AG09319 (cell line): Measurements from ENCODE around the gene CEBPE.

Experiments
- DNase-seq: peaks from one replicate; pipeline ENCODE4 v3.0.0-alpha.2; 2010; ENCODE audit warnings: low read depth; ENCODE audit errors: extremely low read depth
- TF ChIP-seq, protein P1 (sequence below): IDR thresholded peaks from 2 replicates; pipeline ENCODE4 v1.5.1; 2011; ENCODE audit warnings: low read depth, mild to moderate bottlenecking, inconsistent platforms, low read length, moderate library complexity

Gene CEBPE

GRCh38 chr14:23080474-23080873 lies 38.6 kb downstream of the CEBPE start:
- TF ChIP-seq, protein P1, sequence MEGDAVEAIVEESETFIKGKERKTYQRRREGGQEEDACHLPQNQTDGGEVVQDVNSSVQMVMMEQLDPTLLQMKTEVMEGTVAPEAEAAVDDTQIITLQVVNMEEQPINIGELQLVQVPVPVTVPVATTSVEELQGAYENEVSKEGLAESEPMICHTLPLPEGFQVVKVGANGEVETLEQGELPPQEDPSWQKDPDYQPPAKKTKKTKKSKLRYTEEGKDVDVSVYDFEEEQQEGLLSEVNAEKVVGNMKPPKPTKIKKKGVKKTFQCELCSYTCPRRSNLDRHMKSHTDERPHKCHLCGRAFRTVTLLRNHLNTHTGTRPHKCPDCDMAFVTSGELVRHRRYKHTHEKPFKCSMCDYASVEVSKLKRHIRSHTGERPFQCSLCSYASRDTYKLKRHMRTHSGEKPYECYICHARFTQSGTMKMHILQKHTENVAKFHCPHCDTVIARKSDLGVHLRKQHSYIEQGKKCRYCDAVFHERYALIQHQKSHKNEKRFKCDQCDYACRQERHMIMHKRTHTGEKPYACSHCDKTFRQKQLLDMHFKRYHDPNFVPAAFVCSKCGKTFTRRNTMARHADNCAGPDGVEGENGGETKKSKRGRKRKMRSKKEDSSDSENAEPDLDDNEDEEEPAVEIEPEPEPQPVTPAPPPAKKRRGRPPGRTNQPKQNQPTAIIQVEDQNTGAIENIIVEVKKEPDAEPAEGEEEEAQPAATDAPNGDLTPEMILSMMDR, result no peak
- DNase-seq, result no peak

GRCh38 chr14:23079716-23080115 lies 39.3 kb downstream of the CEBPE start:
- TF ChIP-seq, protein P1, result no peak
- DNase-seq, result no peak

- TF ChIP-seq, protein P1, result no peak; the same call in 1 of the 2 replicates
- DNase-seq, result peak; percentile 87
Observed at GRCh38 chr14:23078692-23079116, 40.4 kb downstream of the CEBPE start.

GRCh38 chr14:23077962-23078361 lies 41.1 kb downstream of the CEBPE start:
- no peak for DNase-seq
- TF ChIP-seq, protein P1, result no peak

- no peak for DNase-seq
Observed at GRCh38 chr14:23076785-23077408, 42.2 kb downstream of the CEBPE start.

DNA sequence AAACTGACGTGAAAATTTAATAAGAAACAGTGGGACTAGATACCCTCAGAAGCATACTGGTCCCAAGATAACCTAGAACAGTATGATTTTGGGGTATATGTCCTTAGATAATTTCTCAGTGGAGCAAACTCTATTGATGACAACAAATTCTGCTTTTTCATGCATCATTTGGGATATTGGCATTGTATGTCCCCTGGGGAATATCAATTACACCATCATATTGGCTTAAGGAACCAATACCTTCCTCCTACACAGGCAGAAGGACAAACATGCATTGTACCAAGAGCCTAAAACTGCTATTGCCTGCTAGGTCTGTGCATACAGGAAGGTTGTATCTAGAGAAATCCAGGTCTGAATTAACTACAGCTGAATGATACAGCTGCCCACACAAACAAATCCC lies 44.1 kb downstream of the CEBPE start:
- TF ChIP-seq, protein P1, result no peak

More at GRCh38 chr14:23076785-23077408, 42.2 kb downstream of the CEBPE start:
- TF ChIP-seq, protein P1, result peak; percentile 69

GRCh38 chr14:23071921-23072539 lies 47.0 kb downstream of the CEBPE start:
- TF ChIP-seq, protein P1, result no peak
- no peak for DNase-seq

More for the DNA sequence above, 44.1 kb downstream of the CEBPE start:
- no peak for DNase-seq
